Measurements from ENCODE around the gene STX4. TPM values are rescaled to one million over a fixed set of nuclear protein-coding genes. Genes with fewer than 3 reads are reported as not detected.

The STX4 gene
- total RNA-seq, 4 donors from 2014 or later, result 36.8 to 54.0 (median 41.0) TPM

GRCh38 chr16:31073970-31074813, 40.8 kb downstream of the STX4 start, which contains the start of the genes ZNF646 and ZNF668:
Gene ZNF646, plus strand, starts transcription at chr16:31074422. Its CDS starts 1,903 bp downstream, at chr16:31076325.
Gene ZNF668, minus strand, starts transcription at chr16:31074240. Its CDS starts 9,781 bp downstream, at chr16:31064459.
- H3K4me1 ChIP-seq, result peaks cover 19 to 49% (median 39%) of the 10 kb centered on the region in 4 donors
- H3K27me3 ChIP-seq, result no peaks in the 10 kb centered on the region
- intact Hi-C loops (cut with DNase I), result loop anchor here (10.0 kb wide), 1 partner anchor 371 kb away; the partner anchor contains the start of gene ZNF843
- TF ChIP-seq CTCF (IDR thresholded peaks at IDR 0.05), result no peak
- TF ChIP-seq POLR2A (IDR thresholded peaks at IDR 0.05; ENCODE audit: low read depth), result peak; percentile 47
- no peak for TF ChIP-seq EP300 (IDR thresholded peaks at IDR 0.05)
- peak; percentile 89 to 94 for TF ChIP-seq POLR2AphosphoS5 (IDR thresholded peaks at IDR 0.05)
- H3K4me3 ChIP-seq, result peak within 1 kb of the TSS; percentile 81 to 100 (median 98)
- no peaks in the 10 kb centered on the region for H3K9me3 ChIP-seq
- DNase-seq (ENCODE audit: extremely low spot score), result peak; percentile 99
- WGBS, result under 1% methylated on average over 48 of the region's 48 CpGs
- H3K27ac ChIP-seq (replicated peaks in 1 of 4), result peak within 1 kb of the TSS; percentile 92 to 99 (median 99)
- H3K36me3 ChIP-seq, result peaks cover 28 to 34% (median 32%) of the 10 kb centered on the region in 4 donors

- intact Hi-C loops (cut with DNase I), result loop anchor here (10.0 kb wide), 1 partner anchor 370 kb away; the partner anchor contains the start of gene ZNF843
- under 1% methylated on average over 7 of the region's 7 CpGs for WGBS
- Histone ChIP-seq H3K4me1 (peaks cover 19 to 49% (median 39%) of the 10 kb centered on the region in 4 donors), H3K4me3 (peak overlapping the region; percentile 81 to 100 (median 98)), H3K36me3 (peaks cover 33 to 40% (median 39%) of the 10 kb centered on the region in 4 donors), H3K27me3 (no peaks in the 10 kb centered on the region), H3K9me3 (no peaks in the 10 kb centered on the region), H3K27ac (replicated peaks in 1 of 4) (peak overlapping the region; percentile 92 to 99 (median 99))
- TF ChIP-seq POLR2AphosphoS5 (IDR thresholded peaks at IDR 0.05), result no peak
- TF ChIP-seq EP300 (IDR thresholded peaks at IDR 0.05), result no peak
- TF ChIP-seq POLR2A (IDR thresholded peaks at IDR 0.05; ENCODE audit: low read depth), result no peak
- no peak for TF ChIP-seq CTCF (IDR thresholded peaks at IDR 0.05)
- no peak for DNase-seq (ENCODE audit: extremely low spot score)
Observed at GRCh38 chr16:31074814-31075183, 41.4 kb downstream of the STX4 start.

GRCh38 chr16:31076319-31076718, 43.0 kb downstream of the STX4 start:
- Histone ChIP-seq H3K27ac (replicated peaks in 1 of 4) (no peak overlapping the region), H3K4me1 (peaks cover 19 to 51% (median 35%) of the 10 kb centered on the region in 4 donors), H3K9me3 (no peaks in the 10 kb centered on the region), H3K4me3 (no peak overlapping the region), H3K36me3 (peaks cover 36 to 55% (median 54%) of the 10 kb centered on the region in 4 donors), H3K27me3 (no peaks in the 10 kb centered on the region)
- WGBS, result 70% methylated on average over 10 of the region's 16 CpGs
- TF ChIP-seq CTCF (IDR thresholded peaks at IDR 0.05) (no peak), EP300 (IDR thresholded peaks at IDR 0.05) (no peak), POLR2AphosphoS5 (IDR thresholded peaks at IDR 0.05) (no peak)
- intact Hi-C loops (cut with DNase I), result loop anchor here (10.0 kb wide), 1 partner anchor 368 kb away; the partner anchor contains the start of gene ZNF843
- no peak for DNase-seq (ENCODE audit: extremely low spot score)

- no peak overlapping the region for H3K4me3 ChIP-seq
- H3K27ac ChIP-seq (replicated peaks in 1 of 4), result no peak overlapping the region
- H3K4me1 ChIP-seq, result peaks cover 14 to 51% (median 34%) of the 10 kb centered on the region in 4 donors
- TF ChIP-seq POLR2AphosphoS5 (IDR thresholded peaks at IDR 0.05) (no peak), CTCF (IDR thresholded peaks at IDR 0.05) (no peak), POLR2A (IDR thresholded peaks at IDR 0.05; ENCODE audit: low read depth) (no peak), EP300 (IDR thresholded peaks at IDR 0.05) (no peak)
- H3K36me3 ChIP-seq, result peaks cover 36 to 62% (median 61%) of the 10 kb centered on the region in 4 donors
- H3K9me3 ChIP-seq, result no peaks in the 10 kb centered on the region
- H3K27me3 ChIP-seq, result no peaks in the 10 kb centered on the region
- intact Hi-C loops (cut with DNase I), result loop anchor here (10.0 kb wide), 1 partner anchor 368 kb away; the partner anchor contains the start of gene ZNF843
- 96% methylated on average over 13 of the region's 13 CpGs for WGBS
- no peak for DNase-seq (ENCODE audit: extremely low spot score)
Observed at GRCh38 chr16:31077024-31077423, 43.7 kb downstream of the STX4 start.

Data from esophagus muscularis mucosa (tissue), 4 donors.